ENCODE measurements around the gene FOXE1. TPM values are rescaled to one million over a fixed set of nuclear protein-coding genes. Genes with fewer than 3 reads are reported as not detected.
A peak's percentile ranks its signal among the peaks of the same experiment; 100 is the strongest.

The FOXE1 gene
- total RNA-seq (2016; rRNA removed; fragmentation: Illumina TruSeq; extraction: Trizol), result not detected in 2 replicates
- total RNA-seq (2016; cell fraction: cytosol; rRNA removed; fragmentation: Illumina TruSeq; extraction: Trizol; ENCODE audit: low read depth), result not detected in 2 replicates
- total RNA-seq (2016; cell fraction: insoluble cytoplasmic fraction; rRNA removed; fragmentation: Illumina TruSeq; extraction: Trizol), result not detected in 2 replicates
- total RNA-seq (2016; cell fraction: membrane; rRNA removed; fragmentation: Illumina TruSeq; extraction: Trizol), result not detected in 2 replicates
- not detected in 2 replicates for total RNA-seq (2016; cell fraction: nucleus; rRNA removed; fragmentation: Illumina TruSeq; extraction: Trizol)
- not detected in 2 replicates for polyA plus RNA-seq (2011; rRNA removed)
- polyA plus RNA-seq (2011; cell fraction: cytosol; rRNA removed), result not detected in 2 replicates
- polyA plus RNA-seq (2011; cell fraction: nucleus; rRNA removed), result not detected in 2 replicates
- 0.04 TPM in 1 of 2 replicates, not detected in the other for polyA plus RNA-seq (2012)
- not detected in 2 replicates for polyA plus RNA-seq (2016; cell fraction: cytosol; fragmentation: Illumina TruSeq; extraction: Trizol; ENCODE audit: low read depth)
- polyA plus RNA-seq (2016; cell fraction: insoluble cytoplasmic fraction; fragmentation: Illumina TruSeq; extraction: Trizol; ENCODE audit: low read depth), result not detected in 2 replicates
- not detected in 2 replicates for polyA plus RNA-seq (2016; cell fraction: membrane; fragmentation: Illumina TruSeq; extraction: Trizol; ENCODE audit: low read depth)
- not detected in 2 replicates for polyA plus RNA-seq (2016; cell fraction: nucleus; fragmentation: Illumina TruSeq; extraction: Trizol; ENCODE audit: insufficient read depth, low read depth)
- polyA minus RNA-seq (2011; rRNA and poly(A)+ RNA removed; ENCODE audit: low replicate concordance), result 1.2 TPM in 1 of 2 replicates, not detected in the other
- polyA minus RNA-seq (2011; cell fraction: cytosol; rRNA and poly(A)+ RNA removed), result not detected in 2 replicates
- polyA minus RNA-seq (2011; cell fraction: nucleus; rRNA and poly(A)+ RNA removed), result not detected in 2 replicates
- percentile 19 among the genes with signal in this experiment for Bru-seq, nascent RNA
- BruChase-seq, experiment 1, labeled RNA remaining after a 6-hour chase, result not detected
- percentile 19 among the genes with signal in this experiment for BruChase-seq, experiment 2, labeled RNA remaining after a 2-hour chase
- long read RNA-seq, experiment 1, result 0 reads
- long read RNA-seq, experiment 2, result 0 reads

DNA sequence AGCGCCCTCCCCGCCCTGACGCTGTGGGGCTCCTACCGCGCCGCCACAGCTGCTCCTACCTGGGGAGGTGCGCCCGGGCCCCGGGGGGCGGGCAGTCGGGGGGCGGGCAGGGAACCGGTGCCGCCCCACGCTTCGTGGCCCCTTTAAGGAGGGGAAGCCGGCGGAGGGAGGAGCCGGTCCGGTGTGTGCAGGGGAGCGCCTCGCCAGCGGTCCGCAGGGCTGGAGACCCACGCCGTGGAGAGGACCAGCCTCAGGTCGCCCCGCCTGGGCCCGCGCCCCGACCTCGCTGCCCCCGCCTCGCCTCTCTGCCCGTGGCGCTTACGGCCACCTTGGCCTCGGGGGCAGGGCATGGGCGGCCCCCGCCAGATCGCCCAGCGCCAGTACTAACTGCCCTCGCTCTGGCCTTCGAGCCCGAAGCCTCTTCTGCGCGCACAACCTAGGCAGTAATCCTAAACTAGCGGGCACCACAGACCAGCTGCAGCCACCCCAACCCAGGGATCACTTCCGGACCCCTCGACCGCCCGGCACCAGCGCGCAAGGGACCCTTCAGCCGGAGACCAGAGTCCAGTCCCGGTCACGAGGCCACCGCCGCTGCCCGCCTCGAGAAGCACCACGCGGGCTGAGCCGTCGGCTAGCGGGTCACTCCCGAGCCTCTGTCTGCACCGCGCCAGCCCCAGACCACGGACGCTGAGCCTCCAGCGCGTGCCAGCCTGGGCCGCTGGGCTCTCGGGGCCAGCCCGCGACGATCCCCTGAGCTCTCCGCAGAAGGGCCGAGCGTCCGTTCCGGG lies at the start of gene FOXE1:
Gene FOXE1 (plus strand): TSS at position 171 of the 788 bp plus-strand sequence. CDS start 689 bp downstream, outside the sequence.
- Histone ChIP-seq H3K4me3 (replicated peaks in 1 of 3; ENCODE audit: insufficient read depth in 1 of 3, low read depth in 2 of 3, low read length in 3 of 3) (peak within 1 kb of the TSS in 1 of 3 experiments; percentile 46; a peak in 1 of 6 replicates), H4K20me1 (ENCODE audit: insufficient read depth, low read length) (no peaks in the 10 kb centered on the region), H3K4me1 (ENCODE audit: insufficient read depth, low read length) (no peaks in the 10 kb centered on the region; the same call in 1 of the 2 replicates), H3K9ac (ENCODE audit: insufficient read depth, low read depth, low read length) (no peak within 1 kb of the TSS), H3K79me2 (ENCODE audit: insufficient read depth, low read length) (no peaks in the 10 kb centered on the region), H3K27me3 (ENCODE audit: control insufficient read depth in 1 of 2, insufficient read depth in 2 of 2, low read length in 2 of 2) (peaks cover 8 to 64% of the 10 kb centered on the region in 2 experiments; a peak in 4 of 5 replicates), H3K9me3 (ENCODE audit: low read length) (no peaks in the 10 kb centered on the region), H3K4me2 (ENCODE audit: low read depth, low read length) (peak within 1 kb of the TSS; percentile 18; the same call in 1 of the 2 replicates), H3K27ac (ENCODE audit: extremely low read length, insufficient read depth, low read length) (no peak within 1 kb of the TSS), H3K36me3 (replicated peaks in 1 of 2; ENCODE audit: control insufficient read depth in 1 of 2, insufficient read depth in 2 of 2, low read length in 2 of 2) (no peaks in the 10 kb centered on the region), H2AFZ (ENCODE audit: low read length) (no peak within 1 kb of the TSS)
- FAIRE-seq (no peak), DNase-seq (ENCODE audit: low spot score) (no peak), ATAC-seq (peak; percentile 53)
- in situ Hi-C loops (cut with HindIII; ENCODE audit: extremely low pct_ligation_motif_present, low pct_unique_long_range_greater_than_20kb) (no loop called here), intact Hi-C loops (cut with micrococcal nuclease; ENCODE audit: unreplicated experiment) (no loop called here)
- ChIA-PET POLR2A (no interaction called here), CTCF (ENCODE audit: low intra/inter-chr PET ratio, low total read pairs) (no interaction called here)
- BruUV-seq (replicated peaks), result no TSS peak
- WGBS (ENCODE audit: low lambda C conversion rate), result 65% methylated on average over 11 of the region's 83 CpGs
- no peak for TF ChIP-seq HDAC1 (CRISPR knock-in tag; IDR thresholded peaks at IDR 0.05)
- TF ChIP-seq GABPB1 (CRISPR knock-in tag; IDR thresholded peaks at IDR 0.05), result peak; percentile 19; the same call in 1 of the 2 replicates
- no peak for TF ChIP-seq ZNF496 (CRISPR knock-in tag; IDR thresholded peaks at IDR 0.05; ENCODE audit: insufficient replicate concordance)
- no peak for TF ChIP-seq RFX5 (IDR thresholded peaks at IDR 0.05; ENCODE audit: low read depth, low read length)
- no peak for TF ChIP-seq CCAR2 (optimal IDR thresholded peaks at IDR 0.05; ENCODE audit: low read depth, low read length)
- TF ChIP-seq, protein P1, sequence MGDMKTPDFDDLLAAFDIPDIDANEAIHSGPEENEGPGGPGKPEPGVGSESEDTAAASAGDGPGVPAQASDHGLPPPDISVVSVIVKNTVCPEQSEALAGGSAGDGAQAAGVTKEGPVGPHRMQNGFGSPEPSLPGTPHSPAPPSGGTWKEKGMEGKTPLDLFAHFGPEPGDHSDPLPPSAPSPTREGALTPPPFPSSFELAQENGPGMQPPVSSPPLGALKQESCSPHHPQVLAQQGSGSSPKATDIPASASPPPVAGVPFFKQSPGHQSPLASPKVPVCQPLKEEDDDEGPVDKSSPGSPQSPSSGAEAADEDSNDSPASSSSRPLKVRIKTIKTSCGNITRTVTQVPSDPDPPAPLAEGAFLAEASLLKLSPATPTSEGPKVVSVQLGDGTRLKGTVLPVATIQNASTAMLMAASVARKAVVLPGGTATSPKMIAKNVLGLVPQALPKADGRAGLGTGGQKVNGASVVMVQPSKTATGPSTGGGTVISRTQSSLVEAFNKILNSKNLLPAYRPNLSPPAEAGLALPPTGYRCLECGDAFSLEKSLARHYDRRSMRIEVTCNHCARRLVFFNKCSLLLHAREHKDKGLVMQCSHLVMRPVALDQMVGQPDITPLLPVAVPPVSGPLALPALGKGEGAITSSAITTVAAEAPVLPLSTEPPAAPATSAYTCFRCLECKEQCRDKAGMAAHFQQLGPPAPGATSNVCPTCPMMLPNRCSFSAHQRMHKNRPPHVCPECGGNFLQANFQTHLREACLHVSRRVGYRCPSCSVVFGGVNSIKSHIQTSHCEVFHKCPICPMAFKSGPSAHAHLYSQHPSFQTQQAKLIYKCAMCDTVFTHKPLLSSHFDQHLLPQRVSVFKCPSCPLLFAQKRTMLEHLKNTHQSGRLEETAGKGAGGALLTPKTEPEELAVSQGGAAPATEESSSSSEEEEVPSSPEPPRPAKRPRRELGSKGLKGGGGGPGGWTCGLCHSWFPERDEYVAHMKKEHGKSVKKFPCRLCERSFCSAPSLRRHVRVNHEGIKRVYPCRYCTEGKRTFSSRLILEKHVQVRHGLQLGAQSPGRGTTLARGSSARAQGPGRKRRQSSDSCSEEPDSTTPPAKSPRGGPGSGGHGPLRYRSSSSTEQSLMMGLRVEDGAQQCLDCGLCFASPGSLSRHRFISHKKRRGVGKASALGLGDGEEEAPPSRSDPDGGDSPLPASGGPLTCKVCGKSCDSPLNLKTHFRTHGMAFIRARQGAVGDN (CRISPR knock-in tag; IDR thresholded peaks at IDR 0.05), result peak; percentile 73
- TF ChIP-seq, protein P2, sequence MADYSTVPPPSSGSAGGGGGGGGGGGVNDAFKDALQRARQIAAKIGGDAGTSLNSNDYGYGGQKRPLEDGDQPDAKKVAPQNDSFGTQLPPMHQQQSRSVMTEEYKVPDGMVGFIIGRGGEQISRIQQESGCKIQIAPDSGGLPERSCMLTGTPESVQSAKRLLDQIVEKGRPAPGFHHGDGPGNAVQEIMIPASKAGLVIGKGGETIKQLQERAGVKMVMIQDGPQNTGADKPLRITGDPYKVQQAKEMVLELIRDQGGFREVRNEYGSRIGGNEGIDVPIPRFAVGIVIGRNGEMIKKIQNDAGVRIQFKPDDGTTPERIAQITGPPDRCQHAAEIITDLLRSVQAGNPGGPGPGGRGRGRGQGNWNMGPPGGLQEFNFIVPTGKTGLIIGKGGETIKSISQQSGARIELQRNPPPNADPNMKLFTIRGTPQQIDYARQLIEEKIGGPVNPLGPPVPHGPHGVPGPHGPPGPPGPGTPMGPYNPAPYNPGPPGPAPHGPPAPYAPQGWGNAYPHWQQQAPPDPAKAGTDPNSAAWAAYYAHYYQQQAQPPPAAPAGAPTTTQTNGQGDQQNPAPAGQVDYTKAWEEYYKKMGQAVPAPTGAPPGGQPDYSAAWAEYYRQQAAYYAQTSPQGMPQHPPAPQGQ (CRISPR knock-in tag; IDR thresholded peaks at IDR 0.05; ENCODE audit: borderline replicate concordance), result no peak
- TF ChIP-seq, protein P3, sequence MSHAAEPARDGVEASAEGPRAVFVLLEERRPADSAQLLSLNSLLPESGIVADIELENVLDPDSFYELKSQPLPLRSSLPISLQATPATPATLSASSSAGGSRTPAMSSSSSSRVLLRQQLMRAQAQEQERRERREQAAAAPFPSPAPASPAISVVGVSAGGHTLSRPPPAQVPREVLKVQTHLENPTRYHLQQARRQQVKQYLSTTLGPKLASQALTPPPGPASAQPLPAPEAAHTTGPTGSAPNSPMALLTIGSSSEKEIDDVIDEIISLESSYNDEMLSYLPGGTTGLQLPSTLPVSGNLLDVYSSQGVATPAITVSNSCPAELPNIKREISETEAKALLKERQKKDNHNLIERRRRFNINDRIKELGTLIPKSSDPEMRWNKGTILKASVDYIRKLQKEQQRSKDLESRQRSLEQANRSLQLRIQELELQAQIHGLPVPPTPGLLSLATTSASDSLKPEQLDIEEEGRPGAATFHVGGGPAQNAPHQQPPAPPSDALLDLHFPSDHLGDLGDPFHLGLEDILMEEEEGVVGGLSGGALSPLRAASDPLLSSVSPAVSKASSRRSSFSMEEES (CRISPR knock-in tag; IDR thresholded peaks at IDR 0.05), result no peak
- TF ChIP-seq, protein P4, sequence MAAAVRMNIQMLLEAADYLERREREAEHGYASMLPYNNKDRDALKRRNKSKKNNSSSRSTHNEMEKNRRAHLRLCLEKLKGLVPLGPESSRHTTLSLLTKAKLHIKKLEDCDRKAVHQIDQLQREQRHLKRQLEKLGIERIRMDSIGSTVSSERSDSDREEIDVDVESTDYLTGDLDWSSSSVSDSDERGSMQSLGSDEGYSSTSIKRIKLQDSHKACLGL (CRISPR knock-in tag; IDR thresholded peaks at IDR 0.05), result no peak
